HG03521 (cell line): ENCODE data around the gene PTPRG.
A peak's percentile ranks its signal among the peaks of the same experiment; 100 is the strongest.

Experiments used
- ATAC-seq: cut with Tn5 transposase; IDR thresholded peaks from one replicate; pipeline ENCODE4 v1.9.1; 2021; ENCODE audit warnings: mild to moderate bottlenecking, moderate library complexity; ENCODE audit not compliant: unreplicated experiment

PTPRG gene

GRCh38 chr3:61616586-61616985 lies 55.2 kb downstream of the PTPRG start:
- no peak for ATAC-seq

DNA sequence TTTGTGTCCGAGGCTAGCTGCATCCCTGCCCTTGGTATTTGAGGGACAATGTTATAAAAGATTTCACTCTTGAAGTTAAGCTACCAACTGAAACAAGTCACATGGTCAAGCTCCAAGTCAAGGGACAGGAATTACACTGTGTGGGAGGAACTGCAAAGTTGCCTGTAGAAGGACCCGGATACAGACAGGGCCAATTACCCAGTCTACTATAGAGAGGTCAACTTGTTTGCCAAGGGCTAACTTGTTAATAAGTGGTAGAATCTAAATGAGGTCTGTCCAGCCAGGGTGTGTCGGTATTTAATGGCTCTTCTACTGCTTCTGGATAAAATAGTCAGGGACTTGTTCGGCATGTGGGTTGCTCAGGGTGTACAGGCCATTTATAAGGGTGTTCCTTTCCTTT lies 55.7 kb downstream of the PTPRG start:
- ATAC-seq: no peak

DNA sequence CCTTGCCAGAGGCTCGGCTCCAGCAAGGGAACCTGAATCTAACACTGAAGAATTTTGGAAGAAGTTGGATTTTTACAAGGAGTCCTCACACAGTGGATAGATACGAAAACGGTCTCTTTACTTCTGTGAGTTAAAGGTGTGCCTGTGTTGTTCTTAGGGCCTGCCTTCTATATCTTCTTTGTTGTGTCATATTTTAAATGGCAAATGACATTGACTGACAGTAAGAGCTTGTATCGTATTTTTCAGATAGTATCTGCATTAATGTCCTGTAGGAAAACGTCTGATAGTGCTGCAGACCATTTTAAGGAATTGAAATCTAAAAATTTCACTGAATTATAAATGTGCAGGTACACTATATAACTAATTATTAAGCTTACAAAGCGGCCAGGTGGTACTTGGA lies 56.3 kb downstream of the PTPRG start:
- no peak for ATAC-seq

GRCh38 chr3:61618231-61618630 lies 56.9 kb downstream of the PTPRG start:
- ATAC-seq: no peak

DNA sequence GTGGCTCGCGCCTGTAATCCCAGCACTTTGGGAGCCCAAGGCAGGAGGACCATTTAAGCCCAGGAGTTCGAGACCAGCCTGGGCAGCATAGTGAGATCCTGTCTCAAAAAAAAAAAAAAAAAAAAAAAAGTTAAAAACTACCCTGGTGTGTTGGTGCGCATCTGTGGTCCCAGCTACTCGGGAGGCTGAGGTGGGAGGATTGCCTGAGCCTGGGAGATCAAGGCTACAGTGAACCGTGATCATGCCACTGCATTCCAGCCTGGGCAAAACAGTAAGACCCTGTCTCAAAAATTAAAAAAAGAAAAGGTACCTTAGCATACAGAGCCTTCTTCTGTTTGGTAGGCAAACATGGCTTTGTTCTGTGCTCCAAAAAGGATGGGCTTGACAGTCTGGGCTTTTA lies 57.5 kb downstream of the PTPRG start:
- ATAC-seq: no peak

DNA sequence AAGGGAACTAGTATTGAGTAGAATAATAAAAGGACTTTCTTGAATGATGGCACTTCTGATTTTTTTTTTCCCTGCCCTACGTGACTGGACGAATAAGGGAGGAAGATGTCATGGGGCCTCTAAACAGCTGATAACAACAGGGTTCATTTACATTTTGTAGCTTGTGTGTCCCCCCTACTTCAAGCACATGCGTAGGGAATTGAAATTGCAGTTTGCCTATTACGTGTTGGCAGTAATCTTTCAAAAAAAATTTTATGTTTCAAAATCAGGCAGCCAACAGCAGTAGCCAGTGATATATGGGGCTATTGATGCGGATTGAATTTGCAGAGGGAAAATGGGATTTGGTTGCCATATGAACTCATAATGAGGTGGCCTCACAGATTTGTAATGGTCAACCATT lies 58.7 kb downstream of the PTPRG start:
- no peak for ATAC-seq

DNA sequence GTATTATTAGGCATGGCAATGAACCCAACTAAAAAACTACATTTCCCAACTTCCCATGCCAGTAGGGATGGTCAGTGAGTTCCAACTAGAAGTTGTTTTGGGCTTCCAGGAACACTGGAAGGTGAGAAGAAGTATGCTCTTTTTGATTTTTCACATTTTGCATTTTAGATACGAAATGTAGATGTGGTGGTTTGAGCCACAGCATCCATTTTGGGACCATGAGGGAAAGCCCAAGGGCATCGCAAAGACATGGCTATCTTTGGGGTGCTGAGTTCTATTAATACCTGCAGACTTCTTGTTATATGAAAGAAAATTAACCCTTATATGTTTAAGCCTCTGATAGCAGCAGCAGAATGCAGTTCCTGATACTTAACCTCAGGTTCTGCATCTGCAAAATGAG lies 62.9 kb downstream of the PTPRG start:
- no peak for ATAC-seq

DNA sequence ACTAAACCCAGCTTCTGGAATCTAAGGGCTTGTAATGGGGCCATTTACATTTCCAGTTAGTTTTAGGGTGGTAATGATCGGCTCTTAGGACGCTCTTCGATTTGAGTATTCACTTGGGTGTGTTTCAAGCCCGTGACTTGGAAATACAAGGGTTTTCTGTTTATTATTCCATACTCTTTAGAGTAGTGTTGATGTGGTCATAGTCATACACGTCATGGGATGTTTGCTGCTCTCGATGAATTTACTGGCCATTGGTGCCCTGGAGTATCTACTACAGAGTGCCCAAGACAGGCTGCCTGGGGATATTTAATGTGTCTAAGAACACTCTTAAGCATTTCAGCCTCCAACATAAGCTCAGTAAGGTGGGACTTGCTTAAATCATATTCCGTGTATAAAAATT lies 64.1 kb downstream of the PTPRG start:
- ATAC-seq: no peak

GRCh38 chr3:61626484-61626883 lies 65.1 kb downstream of the PTPRG start:
- no peak for ATAC-seq

- no peak for ATAC-seq
These were observed 66.4 kb downstream of the PTPRG start for GRCh38 chr3:61627768-61628185.

DNA sequence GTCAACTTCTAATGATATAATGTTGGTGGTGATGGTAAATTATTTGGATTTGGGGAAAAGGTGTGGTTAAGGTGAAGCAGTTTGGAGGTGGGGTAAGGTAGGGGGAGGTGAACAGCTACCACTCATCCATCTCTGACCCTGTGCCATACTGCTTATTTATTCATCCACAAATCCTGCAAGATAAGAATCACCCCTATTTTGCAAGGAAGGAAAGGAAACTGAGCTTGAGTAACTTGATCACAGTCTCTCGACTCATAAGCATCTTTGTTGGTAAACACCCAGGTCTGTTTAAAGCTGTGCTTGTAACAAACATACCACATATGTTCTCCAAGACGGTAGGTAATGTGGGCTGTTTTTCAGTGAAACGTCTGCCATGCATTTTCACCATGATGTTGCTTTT lies 67.3 kb downstream of the PTPRG start:
- ATAC-seq: no peak

GRCh38 chr3:61629442-61629841 lies 68.1 kb downstream of the PTPRG start:
- ATAC-seq: no peak

GRCh38 chr3:61631108-61631769 lies 69.9 kb downstream of the PTPRG start:
- ATAC-seq: no peak

DNA sequence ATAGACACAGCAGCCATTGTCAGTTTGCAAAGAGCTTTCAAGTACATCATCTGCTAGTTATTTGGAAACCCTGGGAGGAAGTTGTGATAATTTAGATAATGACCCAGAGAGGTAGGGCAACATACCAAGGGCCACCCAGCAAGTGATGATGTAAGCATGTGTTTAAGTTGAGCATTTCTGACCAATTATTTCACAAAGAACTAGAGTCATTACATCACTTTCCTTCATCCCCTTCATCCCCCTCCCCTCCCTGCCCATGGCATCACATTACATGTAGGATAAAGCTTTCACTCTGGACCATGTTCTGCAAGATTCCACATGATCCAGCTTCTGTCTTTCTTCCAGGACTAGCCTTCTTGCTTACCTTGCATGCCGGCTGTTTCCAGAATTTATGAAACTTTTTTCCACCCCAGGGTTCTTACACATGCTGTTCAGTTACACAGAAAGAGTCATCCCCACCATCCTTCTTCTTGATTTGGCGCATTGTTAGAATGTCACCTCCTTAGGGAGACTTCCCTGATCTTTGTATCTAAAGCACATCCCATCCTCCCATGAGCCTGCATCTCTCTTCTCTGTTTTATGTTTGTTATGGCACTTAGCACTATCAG lies 71.3 kb downstream of the PTPRG start:
- no peak for ATAC-seq

DNA sequence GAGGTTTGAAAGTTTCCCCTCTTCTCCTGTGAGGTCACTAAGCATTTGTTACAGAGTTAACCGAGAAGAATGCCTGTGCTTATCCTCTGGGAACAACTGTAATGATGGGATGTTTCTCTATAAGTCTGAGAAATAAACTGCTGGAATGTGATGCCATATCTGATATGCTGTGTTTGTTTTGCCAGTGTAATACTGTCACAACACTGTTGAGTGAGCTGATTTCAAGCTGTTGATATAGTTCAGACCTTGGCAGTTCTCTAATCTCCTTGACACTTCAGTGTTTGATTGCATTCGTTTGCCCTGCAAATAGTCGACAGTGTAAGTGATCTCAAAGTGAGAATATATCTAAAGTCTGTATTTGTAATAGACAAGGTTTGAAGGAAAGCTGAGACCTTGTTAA lies 73.3 kb downstream of the PTPRG start:
- no peak for ATAC-seq

DNA sequence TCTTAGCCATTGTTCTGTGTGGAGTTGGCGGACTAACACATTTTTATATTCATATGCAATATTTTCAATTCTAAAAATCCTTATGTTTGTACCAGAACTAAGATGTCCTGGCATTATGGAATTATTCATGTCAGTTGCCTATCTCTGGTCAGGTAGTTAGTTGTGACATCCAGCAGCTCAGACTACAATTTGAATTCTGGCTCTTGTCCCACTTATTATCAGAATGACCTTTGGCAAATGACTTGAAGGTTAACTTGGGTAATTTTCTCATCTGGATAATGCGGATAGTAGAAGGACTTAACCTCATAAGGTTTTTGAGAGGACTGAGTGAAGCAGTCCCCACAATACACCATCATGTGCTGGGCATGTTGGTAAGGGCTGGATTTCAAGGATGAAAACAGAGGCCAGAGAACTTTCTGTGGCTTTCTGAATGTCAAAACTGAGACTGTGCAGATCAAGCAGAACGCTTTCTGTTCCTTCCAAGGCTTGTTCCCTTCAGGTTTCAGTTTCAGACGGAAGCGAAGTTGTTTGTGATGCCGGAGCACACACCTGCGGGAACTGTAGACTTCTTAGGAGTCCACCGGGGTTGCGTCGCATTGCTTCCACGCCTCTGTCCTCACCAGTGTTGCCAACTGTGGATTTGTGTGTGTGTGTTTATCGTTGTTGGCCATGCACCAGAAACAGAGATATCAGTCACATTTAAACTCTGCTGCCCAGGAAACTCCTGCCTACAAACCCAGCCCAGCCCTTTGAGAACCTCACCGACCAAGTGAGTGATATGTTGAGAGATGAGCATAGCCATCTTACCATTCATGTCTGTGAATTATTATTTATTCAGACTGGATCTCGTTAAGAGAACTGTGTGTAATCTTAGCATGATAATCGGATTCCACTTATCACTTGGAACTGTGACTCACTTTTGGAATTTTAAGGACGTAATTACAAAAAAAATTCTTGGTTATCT lies 76.0 kb downstream of the PTPRG start:
- ATAC-seq: peak; percentile 65

DNA sequence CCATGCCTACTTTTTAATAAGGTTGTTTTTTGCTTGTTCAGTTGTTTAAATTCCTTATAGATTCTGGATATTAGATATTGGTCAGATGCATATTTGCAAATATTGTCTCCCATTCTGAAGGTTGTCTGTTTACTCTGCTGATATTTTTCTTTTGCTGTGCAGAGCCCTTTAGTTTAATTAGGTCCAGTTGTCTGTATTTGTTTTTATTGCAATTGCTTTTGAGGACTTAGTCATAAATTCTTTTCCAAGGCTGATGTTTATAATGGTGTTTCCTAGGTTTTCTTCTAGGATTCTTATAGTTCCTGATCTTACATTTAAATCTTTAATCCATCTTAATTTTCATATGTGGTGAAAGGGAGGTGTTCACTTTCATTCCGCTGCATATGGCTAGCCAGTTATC lies 77.4 kb downstream of the PTPRG start:
- ATAC-seq: no peak

DNA sequence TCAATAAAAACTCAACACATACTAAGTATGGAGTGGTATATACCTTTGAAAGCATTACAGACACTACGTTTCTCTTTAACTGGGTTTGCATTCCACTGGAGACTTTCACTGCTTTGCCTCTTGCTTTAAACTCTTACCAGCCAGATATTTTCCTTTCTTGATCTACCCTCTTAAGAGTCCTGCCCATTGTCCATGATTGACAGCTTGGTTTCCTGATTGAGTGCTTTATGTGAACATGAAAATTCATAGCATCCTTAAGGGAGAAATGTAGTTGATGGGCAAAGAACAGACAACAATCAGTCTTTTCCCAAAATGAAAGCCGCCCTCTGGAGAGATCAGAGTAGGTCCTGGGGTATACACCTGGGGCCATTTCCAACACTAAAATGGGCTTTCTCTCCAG lies 78.6 kb downstream of the PTPRG start:
- ATAC-seq: no peak

GRCh38 chr3:61645148-61645547 lies 83.8 kb downstream of the PTPRG start:
- no peak for ATAC-seq

DNA sequence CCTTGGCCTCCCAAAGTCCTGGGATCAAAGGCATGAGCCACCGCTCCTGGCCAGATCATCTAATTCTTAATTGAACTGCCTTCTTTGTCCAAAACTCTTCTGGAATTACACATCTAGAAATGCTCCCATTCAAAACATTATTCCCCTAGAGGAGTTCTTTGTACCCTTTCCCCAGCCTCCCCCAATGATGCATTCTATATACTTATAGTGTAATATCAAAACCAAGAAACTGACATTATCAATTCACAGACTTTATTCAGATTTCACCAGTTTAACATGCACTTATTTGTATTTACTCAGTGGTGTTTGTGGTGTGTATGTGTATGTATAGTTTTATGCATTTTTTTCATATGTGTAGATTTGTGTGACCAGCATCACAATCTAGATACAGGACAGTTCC lies 85.0 kb downstream of the PTPRG start:
- ATAC-seq: no peak

GRCh38 chr3:61646851-61647525 lies 85.6 kb downstream of the PTPRG start:
- no peak for ATAC-seq
